Globus pallidus (tissue), 1 donor: Measurements from ENCODE around the gene ARHGEF38.
A peak's percentile ranks its signal among the peaks of the same experiment; 100 is the strongest.

Experiments used
- DNase-seq: peaks from one replicate; pipeline ENCODE4 v3.0.0-alpha.2; 2015; ENCODE audit warnings: low spot score

Gene ARHGEF38

DNA sequence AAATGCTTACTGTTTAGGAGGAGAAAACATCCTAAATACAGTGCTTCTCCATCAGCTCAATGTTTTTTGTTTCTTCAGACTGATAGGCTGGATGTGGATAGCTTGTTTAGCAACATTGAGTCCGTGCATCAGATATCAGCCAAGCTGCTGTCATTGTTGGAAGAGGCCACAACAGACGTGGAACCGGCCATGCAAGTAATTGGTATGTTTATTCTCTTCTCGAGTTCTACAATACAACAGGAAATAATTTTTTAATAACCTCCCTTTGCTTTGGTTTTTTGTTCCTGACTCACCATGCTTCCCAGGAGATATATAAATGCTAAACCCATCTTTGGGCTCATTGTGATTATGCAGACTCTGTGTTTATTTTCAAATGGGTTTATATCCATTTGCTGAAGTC lies 60.9 kb downstream of the ARHGEF38 start:
- no peak for DNase-seq

DNA sequence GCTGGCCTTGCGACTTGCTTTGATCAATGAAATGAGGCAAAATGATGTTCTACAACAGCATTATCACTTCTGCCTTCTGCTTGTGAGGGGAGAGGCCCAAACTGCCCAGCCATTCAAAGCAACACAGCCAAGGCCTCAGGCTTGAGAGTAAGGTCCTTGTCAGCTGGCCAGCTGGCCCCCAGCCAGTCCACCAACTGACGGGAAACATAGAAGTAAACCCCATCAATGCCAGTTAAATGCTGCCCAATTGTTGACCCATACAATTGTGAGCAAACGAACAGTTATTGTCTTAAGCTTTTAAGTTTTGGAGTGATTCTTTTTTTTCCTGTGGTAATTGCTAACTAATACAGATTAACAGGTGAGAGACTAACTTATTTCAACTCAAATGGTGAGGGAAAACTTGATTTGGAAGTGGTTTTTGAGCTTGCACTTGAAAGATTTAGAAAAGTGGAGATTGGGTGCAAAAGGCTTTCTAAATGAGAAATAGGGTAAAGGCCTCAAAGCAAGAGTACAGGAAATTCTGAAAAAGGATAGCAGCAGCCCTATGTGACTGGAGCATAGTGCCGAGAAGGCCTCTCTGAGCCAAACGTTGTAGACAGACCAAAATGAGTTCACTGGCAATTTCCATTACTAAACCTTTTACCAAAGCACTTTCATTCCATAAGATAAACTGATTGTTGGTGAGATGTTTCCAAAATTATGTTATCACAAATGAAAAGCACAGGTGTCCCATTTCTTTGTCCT lies 66.9 kb downstream of the ARHGEF38 start:
- peak; percentile 36 for DNase-seq

DNA sequence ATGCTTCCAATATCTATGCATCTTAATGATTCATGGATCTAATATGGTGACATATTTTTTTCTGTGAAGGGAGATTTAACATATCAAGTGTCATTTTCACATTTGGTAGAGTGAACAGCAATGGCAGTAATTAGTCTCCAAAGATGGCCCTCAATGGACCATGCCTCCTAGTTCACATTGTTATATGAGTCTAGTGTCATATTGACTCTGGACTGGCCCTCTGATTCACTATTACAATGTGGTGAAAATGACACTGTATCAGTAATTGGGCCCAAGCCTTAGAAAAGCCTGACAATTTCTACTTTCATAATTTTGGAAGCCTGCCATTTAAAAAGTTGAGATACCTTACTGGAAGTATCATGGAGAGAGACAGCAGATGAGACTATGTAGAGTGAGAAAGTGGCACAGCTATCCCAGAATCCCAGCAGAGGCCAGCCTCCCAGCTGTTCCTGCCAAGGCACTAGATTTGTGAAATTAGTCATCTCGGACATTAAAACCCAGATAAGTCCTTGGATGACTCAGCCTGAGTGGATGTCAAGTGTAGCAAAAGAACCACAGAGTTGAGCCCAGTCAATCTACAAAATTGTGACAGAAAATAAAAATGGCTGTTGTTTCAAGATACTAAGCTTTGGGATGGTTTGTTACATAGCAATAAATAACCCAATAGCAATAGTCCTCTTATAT lies 68.4 kb downstream of the ARHGEF38 start:
- DNase-seq, result no peak

DNA sequence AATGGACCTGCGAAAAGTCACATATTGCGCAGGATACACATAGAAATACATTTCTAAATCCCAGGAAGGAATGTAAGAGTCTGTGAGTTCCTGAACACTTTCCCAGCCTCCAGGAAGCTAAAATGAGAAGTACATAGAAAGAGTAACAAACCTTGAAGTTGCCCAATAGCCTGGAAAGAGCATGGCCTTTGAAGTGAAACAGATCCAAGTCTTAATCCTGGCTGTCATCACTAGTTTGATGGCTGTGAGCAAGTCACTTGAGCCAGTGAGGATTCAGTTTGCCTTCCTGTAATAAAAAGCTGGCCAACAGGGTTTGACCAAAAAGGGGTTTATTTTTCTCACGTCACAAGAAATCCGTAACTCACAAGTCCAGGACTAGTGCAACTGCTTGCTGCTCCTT lies 69.8 kb downstream of the ARHGEF38 start:
- DNase-seq, result no peak

DNA sequence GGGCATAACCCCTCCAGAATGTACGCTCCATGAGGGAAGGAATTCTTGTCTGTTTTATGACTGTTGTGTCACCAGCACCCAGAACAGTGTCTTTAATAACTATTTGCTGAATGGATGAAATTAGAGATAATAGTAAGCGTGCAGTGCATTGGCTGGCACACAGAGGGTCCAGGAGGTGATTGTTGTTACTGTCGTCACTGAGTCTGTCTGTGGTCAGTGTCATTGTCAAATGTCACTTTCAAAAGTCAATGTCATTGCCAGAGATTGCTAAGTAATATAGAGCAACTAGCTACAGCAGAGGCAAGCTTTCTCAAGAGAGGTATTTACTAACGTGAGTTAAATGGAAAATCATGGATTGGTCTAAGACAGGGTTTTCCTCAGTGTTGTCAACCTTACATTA lies 70.7 kb downstream of the ARHGEF38 start:
- DNase-seq, result no peak

DNA sequence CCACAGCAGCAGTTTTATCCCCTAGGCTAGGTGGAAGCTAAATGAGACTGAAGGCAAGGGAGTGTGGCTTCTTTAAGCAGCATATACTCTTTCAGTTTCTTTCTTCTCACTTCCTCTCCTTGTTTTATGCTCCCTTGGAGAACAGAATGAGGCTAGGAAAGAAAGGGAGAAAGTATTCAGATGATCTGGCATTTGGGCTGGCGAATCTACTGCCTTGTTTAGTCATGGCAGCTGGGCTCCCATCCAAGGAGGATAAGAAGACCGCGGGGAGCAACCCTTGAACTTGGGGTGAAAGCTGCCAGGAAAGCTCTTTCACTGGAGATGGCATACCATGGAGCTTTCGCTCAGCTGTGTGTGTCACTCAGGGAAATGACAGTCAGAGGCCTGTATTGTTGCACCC lies 72.1 kb downstream of the ARHGEF38 start:
- DNase-seq, result no peak

DNA sequence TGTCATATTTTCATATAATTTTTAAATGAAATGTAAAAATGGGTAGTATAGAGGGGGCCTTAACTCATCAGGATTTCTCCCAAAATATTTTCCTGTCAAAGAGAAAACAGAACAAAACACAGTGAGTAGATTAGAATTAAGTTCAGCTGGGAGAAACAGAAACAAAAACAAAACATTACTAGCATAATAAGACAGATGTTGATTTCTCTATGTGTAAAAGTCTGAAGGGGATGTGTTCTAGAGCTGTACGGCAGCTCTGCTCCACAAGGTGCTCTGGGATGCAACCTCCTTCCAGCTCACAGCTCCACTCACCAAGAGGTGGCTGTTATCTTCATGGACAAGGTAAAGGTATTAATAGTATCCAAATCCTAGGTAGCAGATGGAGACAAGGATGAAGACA lies 72.8 kb downstream of the ARHGEF38 start:
- no peak for DNase-seq

DNA sequence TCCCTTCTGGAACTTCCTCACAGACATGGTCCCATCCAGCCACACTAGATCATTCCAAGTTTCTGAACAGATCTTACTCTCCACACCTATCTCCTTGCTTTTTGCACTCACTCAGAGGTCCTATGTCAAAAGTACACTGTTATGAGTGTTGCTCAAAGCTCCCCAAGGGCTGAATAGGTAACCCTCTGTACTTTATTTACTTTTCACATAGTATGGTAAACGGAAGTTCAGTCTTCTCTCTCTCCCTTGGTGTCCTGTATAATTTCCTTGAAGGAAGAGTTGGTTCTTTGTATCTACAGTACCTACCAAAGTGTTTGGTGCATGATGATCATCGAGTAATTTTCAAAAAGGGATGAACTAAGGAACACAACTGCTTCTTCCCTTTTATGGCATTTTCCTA lies 74.4 kb downstream of the ARHGEF38 start:
- DNase-seq, result no peak

DNA sequence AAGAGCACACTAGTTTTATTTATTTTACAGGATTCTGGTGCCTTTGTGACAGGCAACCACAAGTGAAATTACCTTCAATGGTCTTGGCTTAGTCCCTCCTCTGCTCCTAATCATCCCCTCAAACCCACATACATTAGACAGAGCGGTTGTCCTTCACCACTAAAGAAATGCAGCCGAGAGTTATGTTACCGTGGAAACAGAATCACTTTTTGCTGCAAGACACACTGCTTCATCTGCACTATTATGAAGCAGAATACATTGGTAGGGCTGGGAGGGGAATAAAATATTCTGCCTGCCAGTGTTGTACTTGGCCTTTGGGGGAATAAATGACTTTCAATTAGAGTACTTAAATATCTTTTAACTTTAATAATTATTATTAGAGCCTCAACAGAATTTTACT lies 75.2 kb downstream of the ARHGEF38 start:
- DNase-seq, result no peak

DNA sequence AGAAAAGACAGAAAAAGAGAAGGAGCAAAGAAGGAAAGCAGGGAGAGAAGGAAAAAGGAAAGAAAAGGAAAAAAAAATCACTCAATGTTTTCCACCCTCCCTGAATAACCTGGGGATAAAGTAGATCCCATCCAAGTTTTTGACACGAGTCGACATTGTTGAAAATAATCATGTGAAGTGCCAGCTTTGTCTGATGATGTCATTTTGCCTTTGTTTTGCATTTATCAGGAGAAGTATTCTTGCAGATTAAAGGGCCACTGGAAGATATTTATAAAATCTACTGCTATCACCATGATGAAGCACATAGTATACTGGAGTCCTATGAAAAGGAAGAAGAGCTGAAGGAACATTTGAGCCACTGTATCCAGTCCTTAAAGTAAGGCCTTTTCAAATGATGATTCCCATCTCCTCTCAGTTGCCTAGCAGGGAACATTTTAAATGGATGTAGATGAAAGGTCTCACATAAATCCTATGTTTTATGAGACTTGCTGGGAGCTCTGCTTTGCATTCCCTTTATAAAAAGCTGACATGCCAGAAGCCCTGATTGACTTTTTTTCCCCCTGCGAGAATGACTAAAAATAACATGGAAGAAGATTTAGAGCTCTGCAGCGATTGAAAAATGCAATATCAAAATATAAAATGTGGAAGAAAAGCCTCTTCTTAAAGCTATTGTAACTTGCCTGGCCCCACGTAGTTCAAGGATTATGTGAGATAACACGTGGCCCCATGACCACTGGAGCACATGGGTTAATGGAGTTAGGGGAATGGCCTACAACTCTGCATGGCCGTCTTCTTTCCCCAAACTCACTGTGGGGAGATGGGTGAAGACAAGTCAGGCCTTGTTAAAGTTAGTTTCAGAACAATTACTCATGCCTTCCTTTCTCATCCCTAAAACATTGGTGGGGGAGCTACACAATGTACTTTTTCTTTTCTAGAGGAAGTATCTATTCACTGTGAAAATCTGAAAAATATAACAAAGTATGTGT lies 78.5 kb downstream of the ARHGEF38 start:
- no peak for DNase-seq

DNA sequence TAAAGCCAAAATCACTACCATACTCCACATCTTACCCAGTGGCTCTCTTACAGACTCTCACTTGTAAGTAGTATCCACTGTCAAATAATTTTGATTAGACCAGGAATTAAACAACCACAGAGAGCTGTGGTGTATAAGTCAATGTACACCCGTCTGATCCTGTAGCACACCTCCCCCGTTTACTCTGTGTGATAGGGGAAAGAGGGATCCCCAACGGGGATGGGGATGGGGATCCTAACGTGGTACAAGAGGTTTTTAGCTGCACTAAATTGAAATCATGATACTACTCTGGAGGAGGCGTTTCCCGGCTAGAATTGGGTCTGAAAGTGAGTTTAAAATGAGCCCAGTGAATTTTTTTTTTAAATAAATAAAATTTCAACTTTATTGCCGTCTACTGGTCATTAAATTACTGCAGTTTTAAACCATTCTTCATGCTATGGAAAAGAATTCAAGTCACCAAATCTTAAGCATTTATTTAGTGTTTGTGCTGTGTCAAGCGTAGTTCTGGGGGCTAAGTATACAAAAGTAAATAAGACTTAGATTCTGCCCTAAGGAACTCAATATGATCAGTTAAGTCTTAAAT lies 79.5 kb downstream of the ARHGEF38 start:
- DNase-seq, result no peak

DNA sequence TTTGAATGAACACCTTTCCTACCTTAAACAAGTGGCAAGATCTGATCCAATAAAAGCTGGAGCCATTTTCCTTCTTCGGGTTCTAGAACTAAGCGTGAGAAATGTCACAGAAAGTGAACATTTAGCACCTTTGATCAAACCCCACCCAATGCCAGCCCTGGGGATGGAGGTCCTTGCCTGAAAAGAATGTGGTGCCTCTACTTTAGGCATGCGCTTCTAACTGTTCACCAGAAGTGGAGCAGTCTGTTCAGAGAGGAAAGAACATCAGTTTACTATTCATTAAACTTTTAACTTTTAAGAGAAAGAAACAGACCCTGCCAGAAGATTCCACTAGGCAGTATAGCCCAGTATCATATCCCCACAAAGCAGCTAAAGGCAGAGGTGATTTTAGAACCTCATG lies 80.2 kb downstream of the ARHGEF38 start:
- no peak for DNase-seq

DNA sequence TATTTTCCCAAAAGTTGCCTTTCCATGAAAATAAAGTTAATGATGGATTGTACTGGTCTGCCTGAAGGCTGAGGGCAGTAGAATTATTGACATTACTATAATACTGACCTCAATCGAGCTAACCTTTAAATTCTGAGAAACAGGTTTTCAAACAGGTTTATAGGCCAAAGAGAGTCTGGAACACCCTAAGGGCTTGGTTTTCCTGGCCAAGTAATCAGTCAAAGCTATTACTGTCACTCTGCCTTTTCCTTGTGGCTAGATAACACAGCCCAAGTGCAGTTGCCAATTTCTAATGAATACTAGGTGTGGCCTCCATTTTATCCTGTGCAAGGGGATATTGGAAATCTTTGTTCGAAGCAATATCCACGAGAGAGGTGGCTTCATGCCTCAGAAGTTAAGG lies 80.8 kb downstream of the ARHGEF38 start:
- no peak for DNase-seq

DNA sequence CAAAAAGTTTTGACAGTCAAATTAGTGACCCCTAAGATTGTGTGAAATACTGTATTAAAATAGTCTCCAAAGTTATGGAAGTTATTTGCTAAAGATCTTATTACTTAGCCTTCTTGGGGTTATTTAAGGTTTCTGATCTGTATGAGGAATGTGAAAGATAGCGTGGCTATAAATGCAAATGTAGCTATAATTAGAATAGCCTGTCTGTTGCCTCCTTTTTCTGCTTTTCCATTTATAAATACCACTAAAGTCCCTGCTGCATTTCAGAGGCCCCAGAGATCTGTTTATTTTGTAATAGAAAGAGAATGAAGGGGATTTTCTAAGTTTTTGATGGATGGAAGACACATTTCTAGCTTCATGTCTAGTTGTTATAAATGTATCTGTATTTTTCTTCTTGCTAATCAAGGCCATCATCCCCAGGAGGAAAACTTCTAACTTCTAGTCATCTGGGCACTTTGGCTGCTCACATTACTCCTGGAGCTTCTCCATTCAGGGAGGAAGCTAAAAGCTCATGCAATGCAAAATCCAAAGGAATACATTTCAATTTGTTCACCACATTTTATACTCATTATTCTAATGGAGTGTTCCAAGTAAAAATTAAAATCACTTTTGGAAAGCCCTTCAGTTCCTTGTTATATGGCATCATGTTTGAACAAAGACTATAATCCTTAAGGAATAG lies 82.1 kb downstream of the ARHGEF38 start:
- no peak for DNase-seq

DNA sequence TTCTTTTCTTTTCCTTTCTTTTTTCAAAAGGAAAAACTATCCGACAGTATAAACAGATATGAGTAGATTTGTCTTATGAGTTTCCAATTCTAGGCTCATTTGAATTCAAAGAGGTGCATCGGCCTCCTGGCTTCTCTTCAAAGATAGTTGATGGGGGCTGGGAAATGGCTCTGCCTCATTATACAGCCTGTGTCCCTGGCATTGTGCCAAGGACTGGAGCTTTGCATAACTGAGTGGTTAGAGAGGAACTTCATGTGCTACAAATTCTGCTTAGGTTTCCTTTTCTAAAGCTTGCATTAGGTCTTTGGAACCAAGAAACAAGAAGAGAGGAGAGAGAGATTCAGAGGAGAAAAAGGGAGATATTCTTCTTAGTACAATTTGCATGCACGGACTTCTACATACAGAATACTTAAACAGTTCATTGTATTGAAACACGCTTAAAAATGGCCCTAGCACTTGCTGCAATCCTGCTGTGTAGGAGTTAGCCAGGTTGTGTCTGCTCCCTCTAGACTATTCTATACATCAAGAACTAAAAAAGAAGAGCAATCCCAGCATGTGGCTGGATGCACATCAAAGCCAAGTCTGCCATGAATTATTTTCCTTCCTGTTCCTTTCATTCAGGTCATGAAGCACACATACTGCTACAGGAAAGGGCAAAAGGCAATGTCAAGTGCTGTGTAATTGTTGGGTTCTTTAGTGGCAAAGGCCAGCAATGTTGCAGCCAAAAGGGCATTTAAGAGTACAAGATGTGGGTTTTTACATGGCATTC lies 85.2 kb downstream of the ARHGEF38 start:
- DNase-seq, result peak; percentile 72

DNA sequence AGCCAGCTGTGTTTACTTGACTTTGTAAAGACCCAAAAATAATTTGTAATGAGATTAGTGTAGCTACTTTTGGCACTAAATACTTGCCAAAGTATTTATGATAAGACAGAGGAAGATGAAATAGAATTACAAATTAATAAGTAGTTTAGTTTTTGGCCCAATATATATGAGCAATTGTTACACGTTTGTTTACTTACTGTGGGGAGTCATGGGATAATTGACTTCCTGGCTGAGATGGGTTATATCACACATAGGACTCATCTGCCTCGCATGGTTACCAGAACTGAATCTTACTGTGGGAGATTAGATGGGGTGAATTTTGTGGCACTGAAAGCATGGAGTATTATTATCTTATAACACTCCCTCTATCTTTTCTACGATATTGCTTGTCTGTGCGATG lies 89.4 kb downstream of the ARHGEF38 start:
- DNase-seq, result no peak

DNA sequence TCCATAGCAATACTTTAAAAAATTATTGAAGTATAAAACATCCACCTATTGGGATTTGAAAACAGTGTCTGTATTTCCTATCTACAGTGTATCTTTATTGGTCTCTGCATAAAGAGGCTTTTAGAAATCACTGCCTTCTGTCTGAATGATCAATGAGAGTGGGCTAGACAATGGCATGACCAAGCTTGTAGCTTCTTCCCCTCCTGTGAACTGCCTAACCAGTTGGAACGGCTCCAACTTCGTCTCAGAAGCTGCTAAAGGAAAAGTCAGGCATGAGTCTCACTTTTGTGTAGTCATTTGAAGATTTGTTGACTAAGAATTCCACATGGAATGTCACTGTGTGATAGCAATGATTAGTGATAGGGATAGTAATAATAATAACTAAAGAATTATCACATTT lies 91.8 kb downstream of the ARHGEF38 start:
- DNase-seq, result no peak

DNA sequence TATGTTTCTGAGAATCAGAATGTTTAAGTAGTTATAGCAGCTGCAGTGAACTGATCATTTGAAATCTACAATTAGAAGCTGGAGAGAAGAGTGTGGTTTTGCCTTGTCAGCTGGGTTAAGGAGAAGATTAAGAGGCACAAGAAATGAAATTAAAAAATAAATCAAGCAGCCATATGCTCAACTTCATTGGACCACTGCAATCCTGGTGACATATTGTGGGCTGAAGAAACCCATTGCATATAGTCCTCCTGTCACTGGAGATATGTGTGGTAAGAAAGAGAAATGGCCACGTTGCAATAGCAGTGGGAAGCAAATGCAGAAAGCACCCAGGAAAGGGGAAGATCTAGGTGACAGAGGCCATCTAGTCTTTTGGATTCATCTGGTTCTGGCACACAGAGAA lies 93.0 kb downstream of the ARHGEF38 start:
- no peak for DNase-seq

DNA sequence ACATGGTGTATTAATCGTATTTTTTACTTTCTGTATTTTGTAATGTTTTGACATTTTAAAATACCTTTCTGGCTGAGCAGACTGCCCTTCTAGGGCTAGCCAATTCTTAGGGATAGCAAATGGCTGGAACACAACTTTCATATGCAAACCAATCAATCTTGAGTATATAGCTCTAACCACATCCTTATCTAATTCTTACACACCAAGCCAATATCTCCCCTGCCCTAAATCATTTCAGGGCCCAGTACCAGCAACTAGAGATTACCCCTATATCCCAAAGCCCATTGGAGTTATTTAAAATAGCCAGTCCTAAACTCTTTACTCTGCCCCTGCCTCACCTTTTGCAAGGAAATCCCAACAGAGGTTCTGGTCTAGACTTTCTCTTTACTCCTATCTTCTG lies 97.8 kb downstream of the ARHGEF38 start:
- no peak for DNase-seq

DNA sequence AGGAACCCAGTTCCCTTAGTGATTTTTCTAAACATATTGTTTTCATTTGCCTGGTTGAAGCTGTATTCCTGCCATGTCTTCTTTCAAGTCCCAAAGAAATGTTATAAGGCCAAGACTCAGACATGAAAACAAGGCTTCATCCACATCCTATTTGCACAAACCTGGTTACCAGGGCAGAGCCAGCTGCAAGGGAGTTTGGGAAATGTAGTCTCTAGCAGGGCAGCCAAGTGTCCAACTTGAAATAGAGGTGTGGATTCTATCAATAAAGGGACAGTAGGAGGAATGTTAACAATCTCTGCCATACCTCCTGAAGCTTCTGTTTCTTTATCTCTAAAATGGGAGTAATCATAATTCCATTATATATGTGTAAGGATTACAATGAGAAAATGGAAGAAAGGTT lies 99.5 kb downstream of the ARHGEF38 start:
- no peak for DNase-seq

DNA sequence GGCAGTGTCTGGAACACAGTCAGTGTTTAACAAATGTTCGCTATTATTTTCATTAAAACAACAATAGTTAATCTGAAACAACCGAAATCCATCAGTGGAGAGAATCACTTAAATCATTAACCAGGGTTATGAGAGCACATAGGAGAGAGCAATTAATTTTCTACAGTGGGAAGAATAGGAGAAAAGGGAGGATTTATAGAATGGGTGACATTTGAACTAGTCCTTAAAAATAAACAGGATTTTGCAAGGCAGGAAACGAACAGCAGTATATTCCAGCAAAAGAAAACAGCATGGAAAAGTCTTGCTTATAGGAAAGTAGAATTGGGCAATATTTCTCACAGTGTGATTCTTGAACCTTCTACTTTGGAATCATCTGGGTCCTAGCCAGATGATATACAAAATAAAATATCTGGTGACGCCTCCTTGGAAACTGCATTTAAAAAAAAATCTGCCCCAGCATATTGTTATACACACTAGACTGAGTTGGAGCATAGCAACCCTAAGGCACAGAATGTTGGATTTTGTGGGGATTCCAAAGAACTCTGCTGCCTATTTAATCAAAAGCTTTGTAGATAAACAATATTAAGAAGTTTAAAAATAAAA lies 100.0 kb downstream of the ARHGEF38 start:
- no peak for DNase-seq
